Measurements from ENCODE around the gene CARS2.
A peak's percentile ranks its signal among the peaks of the same experiment; 100 is the strongest.

Gene CARS2

GRCh38 chr13:110642291-110642981 lies 63.5 kb downstream of the CARS2 start:
- H3K9me3 Mint-ChIP-seq: no peaks in the 10 kb centered on the region
- no peak for TF ChIP-seq CTCF (IDR thresholded peaks at IDR 0.05; ENCODE audit: unreplicated experiment in 3 of 3)

GRCh38 chr13:110641055-110642015 lies 64.6 kb downstream of the CARS2 start:
- H3K27ac Mint-ChIP-seq: peak overlapping the region in 2 of 3 experiments; percentile 50 to 59
- TF ChIP-seq CTCF (IDR thresholded peaks at IDR 0.05; ENCODE audit: unreplicated experiment in 3 of 3): no peak
- no peaks in the 10 kb centered on the region for H3K27me3 Mint-ChIP-seq (ENCODE audit: low read depth)
- H3K9me3 Mint-ChIP-seq: no peaks in the 10 kb centered on the region
- H3K4me1 Mint-ChIP-seq: peaks cover 26% of the 10 kb centered on the region
- peaks cover 56% of the 10 kb centered on the region for H3K36me3 Mint-ChIP-seq (ENCODE audit: low read depth)
- H3K4me3 Mint-ChIP-seq: no peak overlapping the region

More at GRCh38 chr13:110642291-110642981, 63.5 kb downstream of the CARS2 start:
- Mint-ChIP-seq H3K27ac (no peak overlapping the region), H3K4me1 (peaks cover 26% of the 10 kb centered on the region), H3K4me3 (no peak overlapping the region), H3K36me3 (ENCODE audit: low read depth) (peaks cover 49% of the 10 kb centered on the region), H3K27me3 (ENCODE audit: low read depth) (no peaks in the 10 kb centered on the region)

- Mint-ChIP-seq H3K9me3 (no peaks in the 10 kb centered on the region), H3K27ac (peak overlapping the region in 2 of 3 experiments; percentile 50 to 59), H3K4me3 (no peak overlapping the region), H3K36me3 (ENCODE audit: low read depth) (peaks cover 59% of the 10 kb centered on the region), H3K27me3 (ENCODE audit: low read depth) (no peaks in the 10 kb centered on the region), H3K4me1 (peaks cover 26% of the 10 kb centered on the region)
- TF ChIP-seq CTCF (IDR thresholded peaks at IDR 0.05; ENCODE audit: unreplicated experiment in 3 of 3): no peak
These were observed 65.3 kb downstream of the CARS2 start for GRCh38 chr13:110640591-110641029.

GRCh38 chr13:110639935-110640334 lies 66.0 kb downstream of the CARS2 start:
- Mint-ChIP-seq H3K4me3 (no peak overlapping the region), H3K27ac (peak overlapping the region in 2 of 3 experiments; percentile 50 to 59), H3K4me1 (peaks cover 26% of the 10 kb centered on the region), H3K27me3 (ENCODE audit: low read depth) (no peaks in the 10 kb centered on the region), H3K36me3 (ENCODE audit: low read depth) (peaks cover 66% of the 10 kb centered on the region), H3K9me3 (no peaks in the 10 kb centered on the region)
- TF ChIP-seq CTCF (IDR thresholded peaks at IDR 0.05; ENCODE audit: unreplicated experiment in 3 of 3): no peak

GRCh38 chr13:110638814-110639806 lies 66.8 kb downstream of the CARS2 start:
- Mint-ChIP-seq H3K27ac (no peak overlapping the region), H3K36me3 (ENCODE audit: low read depth) (peaks cover 72% of the 10 kb centered on the region), H3K27me3 (ENCODE audit: low read depth) (no peaks in the 10 kb centered on the region)

More at GRCh38 chr13:110638814-110639806, 66.8 kb downstream of the CARS2 start:
- peaks cover 26% of the 10 kb centered on the region for H3K4me1 Mint-ChIP-seq
- no peaks in the 10 kb centered on the region for H3K9me3 Mint-ChIP-seq
- no peak overlapping the region for H3K4me3 Mint-ChIP-seq
- no peak for TF ChIP-seq CTCF (IDR thresholded peaks at IDR 0.05; ENCODE audit: unreplicated experiment in 3 of 3)

All from nephron (organoid).